ENCODE results near the gene AAMP.

AAMP gene

GRCh38 chr2:218230882-218231281 lies 39.1 kb downstream of the AAMP start:
- Histone ChIP-seq H3K4me3 (ENCODE audit: low read depth, low read length) (no peak overlapping the region), H3K27me3 (ENCODE audit: control insufficient read depth, insufficient read depth, low read length) (no peaks in the 10 kb centered on the region), H3K9me3 (ENCODE audit: control insufficient read depth, insufficient read depth, low read length) (no peaks in the 10 kb centered on the region), H3K36me3 (ENCODE audit: control insufficient read depth, insufficient read depth, low read length) (peaks cover 90% of the 10 kb centered on the region), H3K9ac (ENCODE audit: low read depth, low read length) (no peak overlapping the region), H3K4me1 (ENCODE audit: control insufficient read depth, insufficient read depth, low read length) (no peaks in the 10 kb centered on the region), H3K27ac (ENCODE audit: low read depth, low read length) (no peak overlapping the region)

- Histone ChIP-seq H3K27ac (ENCODE audit: low read depth, low read length) (no peak overlapping the region), H3K27me3 (ENCODE audit: control insufficient read depth, insufficient read depth, low read length) (no peaks in the 10 kb centered on the region), H3K9me3 (ENCODE audit: control insufficient read depth, insufficient read depth, low read length) (no peaks in the 10 kb centered on the region), H3K9ac (ENCODE audit: low read depth, low read length) (no peak overlapping the region), H3K4me3 (ENCODE audit: low read depth, low read length) (no peak overlapping the region), H3K4me1 (ENCODE audit: control insufficient read depth, insufficient read depth, low read length) (no peaks in the 10 kb centered on the region), H3K36me3 (ENCODE audit: control insufficient read depth, insufficient read depth, low read length) (peaks cover 90% of the 10 kb centered on the region)
Measured at GRCh38 chr2:218229851-218230250, 40.1 kb downstream of the AAMP start.

DNA sequence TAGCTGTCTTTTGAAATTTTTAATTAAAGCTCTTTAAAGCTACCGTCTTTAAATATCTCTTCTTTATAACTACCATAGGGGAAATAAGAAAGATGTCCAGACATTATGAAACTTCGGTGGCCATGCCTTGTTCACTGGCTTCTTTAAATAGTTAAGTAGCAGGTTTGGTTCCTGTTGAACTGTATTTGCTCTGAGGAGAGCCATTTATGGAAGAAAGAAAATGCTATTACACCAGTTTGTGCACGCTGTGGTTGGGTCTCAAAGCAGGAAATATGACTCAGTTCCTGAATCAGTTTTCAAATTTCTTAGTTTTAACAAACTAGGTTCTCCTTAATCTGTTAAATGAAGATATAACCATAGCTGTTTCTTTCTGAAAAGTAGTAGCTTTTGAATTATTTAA lies 40.7 kb downstream of the AAMP start:
- no peak overlapping the region for H3K27ac ChIP-seq (ENCODE audit: low read depth, low read length)
- H3K9ac ChIP-seq (ENCODE audit: low read depth, low read length): no peak overlapping the region

GRCh38 chr2:218228366-218229090 lies 41.4 kb downstream of the AAMP start:
- Histone ChIP-seq H3K9me3 (ENCODE audit: control insufficient read depth, insufficient read depth, low read length) (no peaks in the 10 kb centered on the region), H3K27ac (ENCODE audit: low read depth, low read length) (no peak overlapping the region), H3K9ac (ENCODE audit: low read depth, low read length) (no peak overlapping the region), H3K36me3 (ENCODE audit: control insufficient read depth, insufficient read depth, low read length) (peaks cover 91% of the 10 kb centered on the region), H3K4me3 (ENCODE audit: low read depth, low read length) (no peak overlapping the region), H3K27me3 (ENCODE audit: control insufficient read depth, insufficient read depth, low read length) (no peaks in the 10 kb centered on the region), H3K4me1 (ENCODE audit: control insufficient read depth, insufficient read depth, low read length) (no peaks in the 10 kb centered on the region)

More for the DNA sequence above, 40.7 kb downstream of the AAMP start:
- Histone ChIP-seq H3K27me3 (ENCODE audit: control insufficient read depth, insufficient read depth, low read length) (no peaks in the 10 kb centered on the region), H3K36me3 (ENCODE audit: control insufficient read depth, insufficient read depth, low read length) (peaks cover 90% of the 10 kb centered on the region), H3K4me1 (ENCODE audit: control insufficient read depth, insufficient read depth, low read length) (no peaks in the 10 kb centered on the region), H3K9me3 (ENCODE audit: control insufficient read depth, insufficient read depth, low read length) (no peaks in the 10 kb centered on the region), H3K4me3 (ENCODE audit: low read depth, low read length) (no peak overlapping the region)

- peaks cover 89% of the 10 kb centered on the region for H3K36me3 ChIP-seq (ENCODE audit: control insufficient read depth, insufficient read depth, low read length)
- H3K9me3 ChIP-seq (ENCODE audit: control insufficient read depth, insufficient read depth, low read length): no peaks in the 10 kb centered on the region
- no peak overlapping the region for H3K9ac ChIP-seq (ENCODE audit: low read depth, low read length)
- no peaks in the 10 kb centered on the region for H3K4me1 ChIP-seq (ENCODE audit: control insufficient read depth, insufficient read depth, low read length)
- H3K4me3 ChIP-seq (ENCODE audit: low read depth, low read length): no peak overlapping the region
- no peak overlapping the region for H3K27ac ChIP-seq (ENCODE audit: low read depth, low read length)
- H3K27me3 ChIP-seq (ENCODE audit: control insufficient read depth, insufficient read depth, low read length): no peaks in the 10 kb centered on the region
Measured at GRCh38 chr2:218226903-218227302, 43.0 kb downstream of the AAMP start.

DNA sequence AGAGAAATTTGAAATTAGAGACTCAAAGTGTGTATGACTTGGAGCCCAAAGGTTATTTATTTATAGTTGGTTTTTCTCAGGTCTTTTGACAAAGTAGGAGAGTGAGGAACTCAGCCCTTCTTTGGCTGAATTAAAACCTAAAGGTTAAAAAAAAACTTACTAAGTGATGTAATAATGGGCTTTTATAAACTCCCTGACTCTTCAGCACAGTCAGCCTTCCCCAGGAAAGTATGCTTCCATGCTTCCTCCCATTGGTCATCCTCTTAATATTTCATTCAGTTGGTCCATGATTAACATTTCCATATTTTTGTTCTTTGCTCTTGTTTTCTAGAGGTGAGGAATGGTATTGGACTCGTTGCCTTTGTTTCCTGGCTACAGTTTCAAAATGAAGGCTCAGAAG lies 45.8 kb downstream of the AAMP start:
- no peaks in the 10 kb centered on the region for H3K27me3 ChIP-seq (ENCODE audit: control insufficient read depth, insufficient read depth, low read length)
- H3K9me3 ChIP-seq (ENCODE audit: control insufficient read depth, insufficient read depth, low read length): no peaks in the 10 kb centered on the region
- no peak overlapping the region for H3K27ac ChIP-seq (ENCODE audit: low read depth, low read length)
- 0 out of 2 replicates have a peak, but pooled peaks cover 7% of the 10 kb centered on the region for H3K4me1 ChIP-seq (ENCODE audit: control insufficient read depth, insufficient read depth, low read length)
- no peak overlapping the region for H3K4me3 ChIP-seq (ENCODE audit: low read depth, low read length)
- H3K36me3 ChIP-seq (ENCODE audit: control insufficient read depth, insufficient read depth, low read length): peaks cover 72% of the 10 kb centered on the region
- H3K9ac ChIP-seq (ENCODE audit: low read depth, low read length): no peak overlapping the region

GRCh38 chr2:218223046-218223445 lies 46.9 kb downstream of the AAMP start:
- H3K36me3 ChIP-seq (ENCODE audit: control insufficient read depth, insufficient read depth, low read length): peaks cover 62% of the 10 kb centered on the region

DNA sequence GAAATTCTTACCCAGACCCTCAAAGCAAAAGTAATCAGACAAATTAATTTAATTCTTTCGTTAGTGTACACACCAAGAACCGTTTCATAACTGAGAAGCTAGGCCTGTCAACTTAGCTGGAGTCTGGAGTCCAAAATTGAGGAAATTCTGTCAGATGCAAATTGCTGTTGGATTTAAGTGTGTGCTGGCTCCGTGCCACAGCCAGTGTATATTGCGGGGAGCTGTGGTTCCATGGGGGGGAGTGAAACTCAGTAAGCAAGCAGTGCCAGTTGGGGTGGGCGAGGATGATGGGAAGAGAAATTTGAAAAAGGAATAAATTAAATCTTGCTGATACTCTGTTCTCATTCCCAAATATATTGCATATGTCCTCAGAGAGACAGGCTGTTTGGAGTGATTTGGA lies 48.9 kb downstream of the AAMP start:
- peaks cover 47% of the 10 kb centered on the region for H3K36me3 ChIP-seq (ENCODE audit: control insufficient read depth, insufficient read depth, low read length)
- H3K27me3 ChIP-seq (ENCODE audit: control insufficient read depth, insufficient read depth, low read length): no peaks in the 10 kb centered on the region
- H3K4me3 ChIP-seq (ENCODE audit: low read depth, low read length): no peak overlapping the region
- H3K27ac ChIP-seq (ENCODE audit: low read depth, low read length): no peak overlapping the region
- H3K4me1 ChIP-seq (ENCODE audit: control insufficient read depth, insufficient read depth, low read length): peaks cover 16% of the 10 kb centered on the region
- no peaks in the 10 kb centered on the region for H3K9me3 ChIP-seq (ENCODE audit: control insufficient read depth, insufficient read depth, low read length)
- H3K9ac ChIP-seq (ENCODE audit: low read depth, low read length): no peak overlapping the region

More at GRCh38 chr2:218223046-218223445, 46.9 kb downstream of the AAMP start:
- Histone ChIP-seq H3K4me3 (ENCODE audit: low read depth, low read length) (no peak overlapping the region), H3K9me3 (ENCODE audit: control insufficient read depth, insufficient read depth, low read length) (no peaks in the 10 kb centered on the region), H3K27me3 (ENCODE audit: control insufficient read depth, insufficient read depth, low read length) (no peaks in the 10 kb centered on the region), H3K27ac (ENCODE audit: low read depth, low read length) (no peak overlapping the region), H3K4me1 (ENCODE audit: control insufficient read depth, insufficient read depth, low read length) (peaks cover 16% of the 10 kb centered on the region), H3K9ac (ENCODE audit: low read depth, low read length) (no peak overlapping the region)

GRCh38 chr2:218219934-218220333 lies 50.0 kb downstream of the AAMP start:
- H3K9ac ChIP-seq (ENCODE audit: low read depth, low read length): no peak overlapping the region
- H3K27me3 ChIP-seq (ENCODE audit: control insufficient read depth, insufficient read depth, low read length): no peaks in the 10 kb centered on the region
- H3K4me3 ChIP-seq (ENCODE audit: low read depth, low read length): no peak overlapping the region
- peaks cover 37% of the 10 kb centered on the region for H3K36me3 ChIP-seq (ENCODE audit: control insufficient read depth, insufficient read depth, low read length)
- H3K27ac ChIP-seq (ENCODE audit: low read depth, low read length): no peak overlapping the region
- peaks cover 16% of the 10 kb centered on the region for H3K4me1 ChIP-seq (ENCODE audit: control insufficient read depth, insufficient read depth, low read length)
- no peaks in the 10 kb centered on the region for H3K9me3 ChIP-seq (ENCODE audit: control insufficient read depth, insufficient read depth, low read length)

DNA sequence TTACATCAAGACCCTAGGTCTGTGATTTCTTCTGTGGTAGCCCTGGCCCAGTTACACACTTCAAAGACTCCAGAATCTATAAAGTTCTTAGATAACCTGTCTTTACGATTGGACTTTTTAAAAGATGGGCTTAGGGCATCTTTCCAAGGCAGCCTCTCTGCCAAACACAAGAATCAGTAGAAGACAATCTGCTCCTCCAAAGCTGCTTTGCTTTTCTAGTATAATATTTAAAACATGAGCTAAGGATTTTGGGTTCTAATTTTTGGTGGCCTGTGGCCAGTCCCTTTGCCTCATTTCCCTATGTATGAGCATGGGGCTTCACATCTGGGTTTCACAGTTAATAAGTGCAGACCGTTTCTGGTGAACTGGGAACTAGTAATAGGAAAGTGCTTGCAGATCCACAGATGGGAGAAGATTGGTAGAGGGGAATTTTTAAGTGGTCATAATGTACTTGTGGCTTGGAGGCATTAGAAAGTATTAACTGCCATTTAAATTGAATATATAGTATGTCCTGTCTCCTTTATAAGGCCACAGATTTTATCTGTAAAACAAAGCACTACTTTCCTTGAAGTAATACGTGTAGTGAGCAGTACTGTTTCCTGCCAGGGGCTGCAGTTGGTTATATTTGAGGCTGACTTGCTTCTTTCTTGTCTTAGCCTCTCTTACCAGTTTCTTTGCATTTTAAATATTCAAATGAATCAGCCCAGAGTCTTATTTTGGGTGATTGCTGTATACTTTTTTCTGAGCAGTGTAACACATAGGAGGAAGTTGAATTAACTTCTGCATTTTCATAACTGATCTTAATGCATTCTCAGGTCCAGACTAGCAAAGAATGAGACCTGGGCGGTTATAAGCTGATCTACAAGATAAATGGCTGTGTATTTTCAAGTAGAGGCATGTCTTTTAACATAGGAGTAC lies 51.4 kb downstream of the AAMP start:
- Histone ChIP-seq H3K27ac (ENCODE audit: low read depth, low read length) (no peak overlapping the region), H3K27me3 (ENCODE audit: control insufficient read depth, insufficient read depth, low read length) (no peaks in the 10 kb centered on the region), H3K4me3 (ENCODE audit: low read depth, low read length) (peak overlapping the region; percentile 94), H3K4me1 (ENCODE audit: control insufficient read depth, insufficient read depth, low read length) (peaks cover 16% of the 10 kb centered on the region), H3K9ac (ENCODE audit: low read depth, low read length) (0 out of 2 replicates have a peak overlapping the region, but pooled peaks have one; percentile 50), H3K36me3 (ENCODE audit: control insufficient read depth, insufficient read depth, low read length) (peaks cover 23% of the 10 kb centered on the region), H3K9me3 (ENCODE audit: control insufficient read depth, insufficient read depth, low read length) (no peaks in the 10 kb centered on the region)

Measured in HUES48 (cell line).